HG03442 (cell line): ENCODE data around the gene RAD1.
A peak's percentile ranks its signal among the peaks of the same experiment; 100 is the strongest.
"Not testable (repeated sequence)": the region's sequence is repeated elsewhere in the genome, so short reads cannot be mapped to it uniquely, and the experiment has no call there.

ENCODE experiments used
- ATAC-seq: cut with Tn5 transposase; IDR thresholded peaks from one replicate; pipeline ENCODE4 v1.9.1; 2021; ENCODE audit warnings: mild to moderate bottlenecking, moderate library complexity; ENCODE audit not compliant: unreplicated experiment

Gene RAD1, protein sequence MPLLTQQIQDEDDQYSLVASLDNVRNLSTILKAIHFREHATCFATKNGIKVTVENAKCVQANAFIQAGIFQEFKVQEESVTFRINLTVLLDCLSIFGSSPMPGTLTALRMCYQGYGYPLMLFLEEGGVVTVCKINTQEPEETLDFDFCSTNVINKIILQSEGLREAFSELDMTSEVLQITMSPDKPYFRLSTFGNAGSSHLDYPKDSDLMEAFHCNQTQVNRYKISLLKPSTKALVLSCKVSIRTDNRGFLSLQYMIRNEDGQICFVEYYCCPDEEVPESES

GRCh38 chr5:34915139-34915855 lies at the start of gene RAD1, which contains the start of gene BRIX1:
Gene RAD1 (minus strand): TSS chr5:34915504. CDS start chr5:34914892, 612 bp downstream.
Gene BRIX1 (plus strand): TSS chr5:34915711. CDS start chr5:34915739, 28 bp downstream.
- peak; percentile 98 for ATAC-seq

DNA sequence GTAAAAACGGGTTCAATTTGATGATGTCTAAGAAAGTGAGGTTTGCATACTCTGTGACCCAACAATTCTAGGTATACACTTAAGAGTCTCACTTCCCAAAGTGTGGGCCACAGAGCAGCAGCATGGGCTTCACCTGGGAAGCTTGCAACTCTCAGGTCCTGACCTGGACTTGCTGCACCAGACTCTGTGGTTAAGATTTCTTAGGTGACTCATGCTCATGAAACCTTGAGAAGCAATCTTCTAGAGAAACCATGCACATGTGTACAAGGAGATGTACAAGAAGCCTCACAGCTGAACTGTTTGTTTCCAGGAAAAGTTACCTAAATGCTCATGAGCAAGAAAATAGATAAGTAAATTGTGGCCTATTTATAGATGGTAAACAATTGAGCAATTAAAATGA lies 44.0 kb upstream of the RAD1 start:
- ATAC-seq, result peak; percentile 97

DNA sequence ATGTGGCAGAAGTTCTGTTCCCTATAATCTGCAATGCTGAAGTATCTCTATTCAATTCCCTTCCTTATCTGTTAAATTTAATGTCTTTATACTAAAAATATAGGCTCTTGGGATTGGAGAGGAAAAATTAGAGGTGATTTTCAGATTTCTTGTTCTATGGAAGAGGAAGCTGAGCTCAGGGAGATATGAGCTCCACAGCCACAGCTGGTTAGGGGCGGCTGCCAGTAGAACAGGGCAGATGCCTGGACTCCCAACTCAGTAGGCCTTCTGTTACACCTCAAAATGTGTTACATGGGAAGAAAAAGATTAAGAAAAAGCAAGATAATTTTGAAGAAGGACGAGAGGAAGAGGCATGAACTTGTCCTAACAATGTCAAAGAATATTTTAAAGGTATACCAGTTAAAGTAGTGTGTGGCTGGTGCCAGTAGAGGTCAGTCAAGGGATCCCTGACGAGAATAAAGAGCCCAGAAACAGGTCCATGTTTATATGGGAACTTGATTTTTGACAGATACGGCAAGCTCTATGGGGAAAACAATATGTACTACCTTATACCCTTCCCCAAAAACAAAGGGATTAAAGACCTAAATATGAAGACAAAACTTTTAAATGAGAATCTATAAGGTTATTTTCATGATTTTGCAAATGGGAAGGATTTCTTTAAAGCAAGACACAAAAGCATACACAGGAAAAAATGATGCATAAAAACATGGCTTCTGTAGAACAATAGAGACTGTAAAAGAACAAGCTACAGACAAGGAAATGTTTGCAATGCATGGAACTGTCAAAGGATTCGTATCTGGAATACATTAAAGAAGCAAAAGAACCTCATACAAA lies 42.8 kb upstream of the RAD1 start:
- no peak for ATAC-seq

DNA sequence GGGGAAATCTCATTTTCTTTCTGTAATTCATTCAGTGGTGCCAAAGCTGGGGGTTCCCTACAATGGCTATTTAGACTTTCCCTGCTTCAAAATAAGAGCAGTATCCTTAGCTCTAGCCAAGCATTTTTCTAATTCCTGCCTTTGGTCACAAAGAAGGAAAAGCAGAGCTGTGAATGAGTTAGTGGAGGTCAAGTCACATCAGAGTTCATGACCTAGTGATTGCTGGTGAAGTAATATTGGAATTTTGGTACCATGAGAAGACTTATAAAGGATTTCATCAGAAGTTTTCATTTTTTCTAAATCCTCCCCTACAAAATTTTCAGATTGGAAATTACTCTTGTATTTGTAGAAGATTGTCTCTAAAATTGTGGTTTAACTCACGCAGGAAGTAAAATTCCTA lies 42.0 kb upstream of the RAD1 start:
- ATAC-seq, result no peak

DNA sequence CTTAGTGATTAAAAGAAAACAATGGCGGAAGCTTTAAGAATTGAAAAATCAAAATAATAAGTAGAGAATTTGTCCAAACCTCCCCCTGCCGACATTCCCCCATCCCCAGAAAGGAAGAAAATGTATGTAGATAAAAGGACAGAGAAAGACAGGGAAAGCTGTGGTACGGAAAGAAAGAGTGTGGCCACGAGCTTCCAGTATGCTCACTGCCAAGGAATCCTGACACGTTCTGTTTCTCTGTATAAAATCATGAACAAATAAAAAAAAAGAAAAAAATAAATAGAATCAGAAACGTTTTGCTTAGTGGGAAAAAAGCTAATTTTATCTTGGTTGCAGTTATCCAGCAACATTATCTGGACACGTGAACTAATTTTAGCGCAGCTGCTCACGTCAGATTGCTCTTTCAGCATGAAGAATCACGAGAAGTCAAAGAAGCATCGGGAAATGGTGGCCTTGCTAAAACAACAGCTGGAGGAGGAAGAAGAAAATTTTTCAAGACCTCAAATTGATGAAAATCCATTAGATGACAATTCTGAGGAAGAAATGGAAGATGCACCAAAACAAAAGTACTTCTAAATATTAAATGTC lies 29.2 kb upstream of the RAD1 start:
- ATAC-seq, result no peak

GRCh38 chr5:34944044-34944443 lies 28.7 kb upstream of the RAD1 start:
- no peak for ATAC-seq

- ATAC-seq, result no peak
Observed at GRCh38 chr5:34941936-34942335, 26.6 kb upstream of the RAD1 start.

DNA sequence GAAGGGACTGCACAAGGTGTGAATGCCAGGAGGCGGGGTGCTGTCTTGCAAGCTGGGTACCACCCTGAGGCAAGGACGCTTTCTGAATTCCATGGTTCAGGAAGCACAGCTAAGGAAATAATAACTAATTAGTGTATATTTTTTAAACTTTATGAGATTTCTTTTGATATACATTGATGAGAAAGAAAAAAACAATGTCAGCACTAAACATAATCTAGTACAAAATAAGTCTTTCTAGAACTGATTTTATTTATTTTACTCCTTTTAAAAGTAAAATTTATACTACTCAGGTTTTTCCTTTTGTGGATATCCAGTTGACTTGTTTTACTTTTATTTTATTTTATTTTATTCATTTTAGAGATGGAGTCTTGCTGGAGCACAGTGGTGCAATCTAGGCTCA lies 17.6 kb upstream of the RAD1 start:
- ATAC-seq, result no peak

DNA sequence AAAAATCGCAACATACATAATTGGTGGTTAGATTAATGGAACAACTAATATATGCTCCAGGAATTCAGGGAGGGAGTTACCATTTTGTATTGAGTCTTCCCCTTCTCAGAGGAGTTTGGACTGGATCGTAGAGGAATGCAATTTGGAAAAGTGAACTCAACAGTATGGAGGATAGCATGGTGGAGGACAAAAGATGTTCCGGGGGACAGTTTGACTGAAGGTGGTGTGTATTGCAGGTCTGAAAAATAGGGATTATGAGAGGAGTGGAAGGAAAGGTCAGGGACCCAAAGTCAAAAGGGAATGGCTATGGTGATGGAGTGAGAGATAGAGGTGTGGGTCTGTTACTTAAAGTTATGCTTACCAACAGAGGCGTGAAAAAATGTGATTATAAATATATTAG lies 15.6 kb upstream of the RAD1 start:
- ATAC-seq, result no peak

DNA sequence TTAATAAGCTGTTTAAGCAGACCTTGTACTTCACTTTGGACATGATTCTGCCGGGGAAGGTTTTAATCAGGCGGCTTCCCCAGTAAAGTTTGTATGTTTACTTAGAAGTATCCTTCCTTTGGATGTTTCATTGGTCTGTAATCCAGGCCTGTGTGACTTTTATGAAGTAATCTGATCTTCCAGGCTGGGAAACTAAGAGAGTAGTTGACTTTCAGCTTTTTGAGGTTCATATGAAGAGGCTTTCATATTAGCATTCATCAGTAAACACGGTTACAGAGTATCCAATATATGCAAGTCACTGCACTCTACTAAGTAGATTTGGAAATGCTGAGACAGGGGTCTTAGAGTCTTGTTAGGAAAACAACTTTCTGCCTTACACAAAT lies 15.1 kb upstream of the RAD1 start:
- no peak for ATAC-seq

DNA sequence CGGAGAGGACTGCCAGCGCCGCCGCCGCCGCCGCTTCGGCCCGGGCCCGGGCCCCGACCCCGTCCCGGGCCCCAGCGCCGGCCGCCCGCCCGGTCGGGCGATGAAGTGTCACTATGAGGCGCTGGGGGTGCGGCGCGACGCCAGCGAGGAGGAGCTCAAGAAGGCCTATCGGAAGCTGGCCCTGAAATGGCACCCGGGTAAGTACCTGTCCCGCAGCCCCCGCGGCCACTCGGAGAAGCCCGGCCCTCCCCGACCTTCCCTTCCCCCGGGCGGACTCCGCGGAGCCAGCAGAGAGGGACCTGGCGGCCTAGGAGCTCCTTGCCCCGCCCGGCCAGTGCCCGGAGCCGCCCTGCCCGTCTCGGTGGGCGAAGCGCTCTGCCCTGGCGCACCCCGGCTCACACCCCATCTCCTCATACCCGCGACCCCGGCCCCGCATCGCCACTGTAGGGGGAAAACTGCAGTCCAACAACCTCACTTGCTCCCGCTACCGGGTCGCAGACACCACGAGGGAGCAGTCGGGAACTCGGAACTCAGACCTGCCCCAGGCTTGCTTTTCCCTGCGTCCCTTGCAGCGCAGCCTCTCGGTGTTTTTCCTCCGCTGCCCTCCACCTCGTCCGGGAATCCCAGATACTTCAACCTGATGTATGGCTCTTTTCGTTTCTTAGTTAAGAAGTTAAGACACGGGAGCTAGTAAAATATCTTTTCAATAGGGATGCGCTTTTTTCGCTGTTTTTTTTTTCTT lies 14.6 kb upstream of the RAD1 start:
- peak; percentile 73 for ATAC-seq

GRCh38 chr5:34929134-34929719 lies 13.9 kb upstream of the RAD1 start, which contains the start of gene DNAJC21:
Gene DNAJC21 (plus strand): TSS chr5:34929559. CDS start chr5:34929820, 261 bp downstream.
- ATAC-seq, result peak; percentile 85

DNA sequence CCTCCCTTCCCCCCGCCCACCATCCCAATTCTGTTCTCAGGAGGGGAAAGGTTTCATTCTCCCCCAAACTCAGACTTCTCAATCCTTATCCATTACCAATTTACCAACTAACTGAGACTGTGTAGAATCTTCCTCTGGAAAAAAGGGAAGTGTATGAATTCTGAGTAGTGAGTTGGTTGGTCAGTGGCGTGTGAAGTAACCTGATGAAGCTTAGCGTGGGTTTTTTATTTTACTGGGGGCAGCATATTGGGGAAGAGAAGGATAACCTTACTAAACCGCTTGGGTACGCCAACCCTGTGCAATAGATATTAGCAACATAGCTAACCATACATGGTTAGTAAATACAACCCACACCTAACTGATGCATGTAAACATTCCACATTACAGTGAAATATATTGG lies 13.0 kb upstream of the RAD1 start:
- ATAC-seq, result no peak

GRCh38 chr5:34927785-34928184 lies 12.5 kb upstream of the RAD1 start:
- no peak for ATAC-seq

GRCh38 chr5:34926318-34926888 lies 11.1 kb upstream of the RAD1 start:
- ATAC-seq, result no peak

GRCh38 chr5:34924462-34924765 lies 9.1 kb upstream of the RAD1 start:
- no peak for ATAC-seq

DNA sequence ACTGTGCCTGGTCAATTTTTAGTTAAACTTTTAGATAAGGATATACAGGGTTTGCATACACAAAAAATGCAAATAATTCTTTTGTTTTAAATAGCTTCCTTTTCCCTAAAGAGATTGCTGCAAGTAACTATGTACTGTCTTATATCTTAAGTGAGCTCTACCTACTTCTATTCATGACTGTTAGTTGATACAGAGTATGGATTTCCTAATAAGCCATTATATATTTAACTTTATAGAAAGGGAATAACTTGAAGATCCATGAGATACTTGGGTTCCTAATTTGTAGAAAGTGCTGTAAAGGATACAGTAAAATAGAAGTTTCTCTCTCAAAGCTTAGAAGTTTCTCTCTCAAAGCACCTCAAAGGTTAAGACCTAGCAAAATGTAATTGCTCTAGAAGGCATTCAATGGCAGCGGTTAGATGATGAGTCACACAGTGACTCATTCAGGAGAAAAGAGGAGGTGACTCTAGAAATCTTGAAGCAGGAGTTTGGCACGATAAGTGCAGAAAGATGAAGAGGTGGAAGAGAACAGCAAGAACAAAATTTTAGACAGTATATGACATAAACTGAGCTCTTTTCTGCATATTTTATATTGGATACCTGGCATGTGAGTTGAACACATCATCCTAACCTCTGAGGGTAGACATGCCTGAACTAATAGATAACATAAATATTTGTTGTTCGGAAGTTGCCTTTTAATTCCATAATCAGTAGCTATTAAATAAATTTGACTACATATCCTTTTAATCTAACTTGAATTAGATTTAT lies 8.6 kb upstream of the RAD1 start:
- ATAC-seq, result peak; percentile 91

DNA sequence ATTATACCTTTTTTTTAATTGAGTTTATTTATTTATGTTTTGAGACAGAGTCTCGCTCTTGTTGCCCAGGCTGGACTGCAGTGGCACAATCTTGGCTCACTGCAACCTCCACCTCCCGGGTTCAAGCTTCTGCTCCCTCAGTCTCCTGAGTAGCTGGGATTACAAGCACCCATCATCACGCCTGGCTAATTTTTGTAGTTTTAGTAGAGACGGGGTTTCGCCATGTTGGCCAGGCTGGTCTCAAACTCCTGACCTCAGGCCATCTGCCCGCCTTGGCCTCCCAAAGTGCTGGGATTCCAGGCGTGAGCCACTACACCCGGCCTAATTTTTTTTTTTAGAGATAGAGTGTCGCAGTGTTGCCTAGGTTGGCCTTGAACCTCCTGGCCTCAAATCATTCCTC lies 8.0 kb upstream of the RAD1 start:
- ATAC-seq, result not testable (repeated sequence)

DNA sequence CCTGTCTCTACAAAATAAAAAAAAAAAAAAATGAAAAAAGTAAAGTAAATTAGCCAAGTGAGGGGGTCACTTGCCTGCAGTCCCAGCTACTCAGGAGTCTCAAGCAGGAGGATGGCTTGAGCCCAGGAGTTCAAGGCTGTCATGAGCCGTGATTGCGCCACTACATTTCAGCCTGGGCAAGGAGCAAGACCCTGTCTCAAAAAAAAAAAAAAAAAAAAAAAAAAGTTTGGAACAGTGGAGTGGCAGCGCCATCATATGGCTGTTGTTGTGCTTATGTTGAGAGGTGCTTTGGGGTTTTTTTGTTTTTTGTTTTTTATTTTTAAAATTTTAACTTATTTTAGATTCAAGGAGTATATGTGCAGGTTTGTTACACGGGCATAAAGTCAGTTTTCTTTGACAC lies 3.8 kb upstream of the RAD1 start:
- ATAC-seq, result no peak
